Measurements from ENCODE around the gene LIPK. TPM values are rescaled to one million over a fixed set of nuclear protein-coding genes. Genes with fewer than 3 reads are reported as not detected.

Gene LIPK
- polyA plus RNA-seq, 1 experiment: not detected

DNA sequence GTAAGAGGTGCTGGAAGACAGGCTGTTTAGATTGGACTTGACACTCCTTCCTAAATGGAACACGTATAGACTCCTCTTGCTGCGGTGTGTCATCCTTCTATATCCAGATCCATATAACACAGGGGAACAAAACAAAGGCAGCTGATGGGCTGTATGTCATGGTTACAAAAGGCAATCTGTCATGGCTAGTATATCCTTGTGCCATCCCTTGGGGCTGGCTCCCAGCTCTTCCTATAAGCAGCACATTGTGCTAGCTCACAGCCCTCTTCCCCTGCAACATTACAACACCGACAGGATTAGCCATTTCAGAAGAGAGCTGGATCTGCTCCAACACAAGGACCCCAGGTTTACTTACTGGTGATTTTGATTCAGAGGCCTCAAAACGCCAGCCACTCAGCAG, 15.3 kb downstream of the LIPK start:
- Histone ChIP-seq H3K27me3 (ENCODE audit: control insufficient read depth, insufficient read depth, low read length) (peaks cover 9% of the 10 kb centered on the region), H3K4me3 (ENCODE audit: low read depth, low read length) (no peak overlapping the region), H3K36me3 (ENCODE audit: control insufficient read depth, insufficient read depth, low read length) (no peaks in the 10 kb centered on the region)
- TF ChIP-seq, protein P1, sequence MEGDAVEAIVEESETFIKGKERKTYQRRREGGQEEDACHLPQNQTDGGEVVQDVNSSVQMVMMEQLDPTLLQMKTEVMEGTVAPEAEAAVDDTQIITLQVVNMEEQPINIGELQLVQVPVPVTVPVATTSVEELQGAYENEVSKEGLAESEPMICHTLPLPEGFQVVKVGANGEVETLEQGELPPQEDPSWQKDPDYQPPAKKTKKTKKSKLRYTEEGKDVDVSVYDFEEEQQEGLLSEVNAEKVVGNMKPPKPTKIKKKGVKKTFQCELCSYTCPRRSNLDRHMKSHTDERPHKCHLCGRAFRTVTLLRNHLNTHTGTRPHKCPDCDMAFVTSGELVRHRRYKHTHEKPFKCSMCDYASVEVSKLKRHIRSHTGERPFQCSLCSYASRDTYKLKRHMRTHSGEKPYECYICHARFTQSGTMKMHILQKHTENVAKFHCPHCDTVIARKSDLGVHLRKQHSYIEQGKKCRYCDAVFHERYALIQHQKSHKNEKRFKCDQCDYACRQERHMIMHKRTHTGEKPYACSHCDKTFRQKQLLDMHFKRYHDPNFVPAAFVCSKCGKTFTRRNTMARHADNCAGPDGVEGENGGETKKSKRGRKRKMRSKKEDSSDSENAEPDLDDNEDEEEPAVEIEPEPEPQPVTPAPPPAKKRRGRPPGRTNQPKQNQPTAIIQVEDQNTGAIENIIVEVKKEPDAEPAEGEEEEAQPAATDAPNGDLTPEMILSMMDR (IDR thresholded peaks at IDR 0.05; ENCODE audit: insufficient read depth, low read depth, low read length): no peak
- DNase-seq (ENCODE audit: low read depth): no peak
- CTCF ChIA-PET: no interaction called here
- POLR2A ChIA-PET: no interaction called here

DNA sequence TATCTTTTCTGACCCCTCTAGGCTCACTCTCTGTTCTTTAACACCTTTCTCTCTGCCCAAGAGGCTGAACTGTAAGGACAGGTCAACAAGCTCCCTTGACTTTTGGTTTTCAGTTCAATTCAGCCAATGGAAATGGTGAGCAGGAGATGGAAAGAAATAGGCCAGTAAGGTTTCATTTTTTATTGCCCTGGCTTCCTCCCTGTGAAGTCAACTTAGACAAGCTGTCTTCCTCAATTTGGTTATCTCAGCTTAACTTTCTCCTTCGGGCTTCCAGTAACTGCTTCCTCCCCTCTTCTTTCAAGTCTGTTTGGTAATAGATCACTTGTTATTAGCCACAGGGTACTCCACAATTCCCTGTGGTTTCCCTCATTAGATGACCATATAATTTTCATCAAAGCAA, 19.7 kb downstream of the LIPK start:
- ChIA-PET CTCF (no interaction called here), POLR2A (no interaction called here)
- TF ChIP-seq, protein P1 (IDR thresholded peaks at IDR 0.05; ENCODE audit: insufficient read depth, low read depth, low read length): no peak
- H3K4me3 ChIP-seq (ENCODE audit: low read depth, low read length): no peak overlapping the region
- peaks cover 15% of the 10 kb centered on the region for H3K27me3 ChIP-seq (ENCODE audit: control insufficient read depth, insufficient read depth, low read length)
- H3K36me3 ChIP-seq (ENCODE audit: control insufficient read depth, insufficient read depth, low read length): no peaks in the 10 kb centered on the region
- no peak for DNase-seq (ENCODE audit: low read depth)

DNA sequence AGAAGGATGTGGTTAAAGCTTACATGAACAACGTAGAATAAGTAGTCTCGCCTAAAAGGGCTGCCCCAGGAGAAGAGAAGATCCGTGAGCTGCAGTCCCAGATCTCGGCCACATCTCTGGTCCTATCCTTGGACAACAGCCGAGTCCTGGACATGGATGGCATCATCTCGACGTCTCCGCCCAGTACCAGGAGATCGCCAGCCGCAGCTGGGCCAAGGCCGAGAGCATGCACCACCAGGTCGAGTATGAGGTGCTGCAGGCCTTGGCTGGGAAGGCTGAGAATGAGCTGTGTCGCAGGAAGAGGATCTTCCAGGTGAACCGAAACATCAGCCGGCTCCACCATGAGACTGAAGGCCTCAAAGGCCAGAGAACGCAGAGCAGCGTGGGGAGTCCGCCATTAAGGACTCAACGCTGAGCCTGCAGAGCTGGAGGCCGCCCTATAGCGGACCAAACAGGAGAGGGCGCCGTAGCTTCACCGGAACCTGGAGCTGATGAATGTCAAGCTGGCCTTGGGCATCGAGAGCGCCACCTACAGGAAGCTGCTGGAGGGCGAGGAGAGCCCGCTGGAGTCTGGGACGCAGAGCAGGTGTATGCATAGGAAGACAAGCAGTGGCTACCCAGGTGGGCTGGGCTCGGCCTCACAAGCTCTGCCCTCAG, 22.2 kb downstream of the LIPK start:
- CTCF ChIA-PET: interaction anchor here (0.6 to 1.6 kb wide), 11 partner anchors 9 to 165 kb away, joined by 3 to 5 read pairs (median 3); partner anchors contain the start of gene RNLS
- POLR2A ChIA-PET: no interaction called here
- TF ChIP-seq, protein P1 (IDR thresholded peaks at IDR 0.05; ENCODE audit: insufficient read depth, low read depth, low read length): peak; percentile 31
- DNase-seq (ENCODE audit: low read depth): no peak
- Histone ChIP-seq H3K36me3 (ENCODE audit: control insufficient read depth, insufficient read depth, low read length) (no peaks in the 10 kb centered on the region), H3K27me3 (ENCODE audit: control insufficient read depth, insufficient read depth, low read length) (peaks cover 13% of the 10 kb centered on the region), H3K4me3 (ENCODE audit: low read depth, low read length) (no peak overlapping the region)

DNA sequence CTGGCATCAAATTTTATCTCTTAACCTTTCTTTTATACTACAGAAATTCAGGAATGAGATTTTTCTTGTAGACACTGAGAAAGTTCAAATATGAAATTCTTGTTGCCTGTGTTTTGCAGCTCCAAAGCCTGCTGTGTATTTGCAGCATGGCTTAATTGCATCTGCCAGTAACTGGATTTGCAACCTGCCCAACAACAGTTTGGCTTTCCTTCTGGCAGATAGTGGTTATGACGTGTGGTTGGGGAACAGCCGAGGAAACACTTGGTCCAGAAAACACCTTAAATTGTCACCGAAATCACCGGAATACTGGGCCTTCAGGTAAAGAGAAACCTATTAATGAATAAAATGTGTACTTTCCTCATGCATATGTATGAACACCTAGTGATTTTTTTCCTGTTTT, 24.8 kb downstream of the LIPK start:
- CTCF ChIA-PET: no interaction called here
- no peak for DNase-seq (ENCODE audit: low read depth)
- TF ChIP-seq, protein P1 (IDR thresholded peaks at IDR 0.05; ENCODE audit: insufficient read depth, low read depth, low read length): no peak
- POLR2A ChIA-PET: no interaction called here
- H3K36me3 ChIP-seq (ENCODE audit: control insufficient read depth, insufficient read depth, low read length): no peaks in the 10 kb centered on the region
- peaks cover 11% of the 10 kb centered on the region for H3K27me3 ChIP-seq (ENCODE audit: control insufficient read depth, insufficient read depth, low read length)
- no peak overlapping the region for H3K4me3 ChIP-seq (ENCODE audit: low read depth, low read length)

DNA sequence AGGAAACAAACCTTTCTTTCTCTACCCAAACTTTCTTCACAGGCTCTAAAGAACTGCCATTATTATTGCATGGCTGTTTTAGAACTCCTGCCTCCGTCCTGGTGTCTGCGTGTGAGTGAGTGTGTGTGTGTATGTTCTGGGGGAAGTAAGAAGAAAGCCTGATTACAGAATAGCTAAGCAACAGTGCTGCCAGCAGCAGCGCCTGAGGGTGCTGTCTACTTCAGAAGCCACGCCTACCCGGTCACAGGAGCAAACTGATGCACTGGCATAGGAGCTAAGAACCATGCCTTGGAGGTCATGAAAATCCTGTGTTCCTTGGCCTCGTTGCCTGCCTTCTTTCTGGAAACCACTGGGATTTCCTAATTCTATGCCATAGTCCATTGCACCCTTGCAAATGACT, 25.2 kb downstream of the LIPK start:
- Histone ChIP-seq H3K27me3 (ENCODE audit: control insufficient read depth, insufficient read depth, low read length) (peaks cover 10% of the 10 kb centered on the region), H3K4me3 (ENCODE audit: low read depth, low read length) (no peak overlapping the region), H3K36me3 (ENCODE audit: control insufficient read depth, insufficient read depth, low read length) (no peaks in the 10 kb centered on the region)
- TF ChIP-seq, protein P1 (IDR thresholded peaks at IDR 0.05; ENCODE audit: insufficient read depth, low read depth, low read length): no peak
- POLR2A ChIA-PET: no interaction called here
- no peak for DNase-seq (ENCODE audit: low read depth)
- CTCF ChIA-PET: no interaction called here
